Measurements from ENCODE around the gene LRIG2. TPM values are rescaled to one million over a fixed set of nuclear protein-coding genes. Genes with fewer than 3 reads are reported as not detected.

Gene LRIG2
- polyA plus RNA-seq, 1 of the 3 experiments (the other 2 are of a cell fraction): 3.8 TPM

DNA sequence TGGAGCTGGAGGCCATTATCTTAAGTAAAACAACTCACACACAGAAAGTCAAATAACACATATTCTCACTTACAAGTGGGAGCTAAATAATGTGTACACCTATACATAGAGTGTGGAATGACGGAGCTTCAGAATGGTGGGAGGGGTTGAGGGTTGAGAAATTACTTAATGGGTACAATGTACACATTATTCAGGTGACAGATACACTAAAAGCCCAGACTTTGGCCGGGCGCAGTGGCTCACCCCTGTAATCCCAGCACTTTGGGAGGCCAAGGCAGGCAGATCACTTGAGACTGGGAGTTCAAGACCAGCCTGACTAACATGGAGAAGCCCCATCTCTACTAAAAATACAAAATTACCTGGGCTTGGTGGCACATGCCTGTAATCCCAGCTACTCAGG is 24.9 kb upstream of the LRIG2 start:
- H3K4me1 ChIP-seq (ENCODE audit: control insufficient read depth in 1 of 2, insufficient read depth in 2 of 2, low read depth in 1 of 2, low read length in 1 of 2): no peaks in the 10 kb centered on the region
- no peak for DNase-seq
- H3K27me3 ChIP-seq (ENCODE audit: insufficient read depth): no peaks in the 10 kb centered on the region
- H3K79me2 ChIP-seq (ENCODE audit: insufficient read depth): no peaks in the 10 kb centered on the region
- H3K27ac ChIP-seq (ENCODE audit: low read depth in 2 of 2, low read length in 1 of 2): no peak overlapping the region
- H3K9me3 ChIP-seq: no peaks in the 10 kb centered on the region
- 94% methylated on average over 3 of the region's 3 CpGs for WGBS (ENCODE audit: low lambda C conversion rate)
- H3K9me2 ChIP-seq: no peaks in the 10 kb centered on the region
- ChIA-PET CTCF (interaction anchor here (1.0 to 3.1 kb wide), 5 partner anchors 9 to 244 kb away, joined by 3 to 15 read pairs (median 3); partner anchors contain the start of gene LRIG2), POLR2A (no interaction called here)
- H3F3A ChIP-seq (replicated peaks; ENCODE audit: insufficient read depth): no peaks in the 10 kb centered on the region
- H3K4me2 ChIP-seq: no peak overlapping the region
- H3K9ac ChIP-seq: no peak overlapping the region
- TF ChIP-seq, protein P1, sequence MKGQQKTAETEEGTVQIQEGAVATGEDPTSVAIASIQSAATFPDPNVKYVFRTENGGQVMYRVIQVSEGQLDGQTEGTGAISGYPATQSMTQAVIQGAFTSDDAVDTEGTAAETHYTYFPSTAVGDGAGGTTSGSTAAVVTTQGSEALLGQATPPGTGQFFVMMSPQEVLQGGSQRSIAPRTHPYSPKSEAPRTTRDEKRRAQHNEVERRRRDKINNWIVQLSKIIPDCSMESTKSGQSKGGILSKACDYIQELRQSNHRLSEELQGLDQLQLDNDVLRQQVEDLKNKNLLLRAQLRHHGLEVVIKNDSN (IDR thresholded peaks at IDR 0.05; ENCODE audit: borderline replicate concordance, low read depth): no peak
- TF ChIP-seq MEF2A (IDR thresholded peaks at IDR 0.05; ENCODE audit: borderline replicate concordance, low read depth) (no peak), EZH2phosphoT487 (IDR thresholded peaks at IDR 0.05; ENCODE audit: borderline replicate concordance, low read depth) (no peak)
- TF ChIP-seq, protein P2, sequence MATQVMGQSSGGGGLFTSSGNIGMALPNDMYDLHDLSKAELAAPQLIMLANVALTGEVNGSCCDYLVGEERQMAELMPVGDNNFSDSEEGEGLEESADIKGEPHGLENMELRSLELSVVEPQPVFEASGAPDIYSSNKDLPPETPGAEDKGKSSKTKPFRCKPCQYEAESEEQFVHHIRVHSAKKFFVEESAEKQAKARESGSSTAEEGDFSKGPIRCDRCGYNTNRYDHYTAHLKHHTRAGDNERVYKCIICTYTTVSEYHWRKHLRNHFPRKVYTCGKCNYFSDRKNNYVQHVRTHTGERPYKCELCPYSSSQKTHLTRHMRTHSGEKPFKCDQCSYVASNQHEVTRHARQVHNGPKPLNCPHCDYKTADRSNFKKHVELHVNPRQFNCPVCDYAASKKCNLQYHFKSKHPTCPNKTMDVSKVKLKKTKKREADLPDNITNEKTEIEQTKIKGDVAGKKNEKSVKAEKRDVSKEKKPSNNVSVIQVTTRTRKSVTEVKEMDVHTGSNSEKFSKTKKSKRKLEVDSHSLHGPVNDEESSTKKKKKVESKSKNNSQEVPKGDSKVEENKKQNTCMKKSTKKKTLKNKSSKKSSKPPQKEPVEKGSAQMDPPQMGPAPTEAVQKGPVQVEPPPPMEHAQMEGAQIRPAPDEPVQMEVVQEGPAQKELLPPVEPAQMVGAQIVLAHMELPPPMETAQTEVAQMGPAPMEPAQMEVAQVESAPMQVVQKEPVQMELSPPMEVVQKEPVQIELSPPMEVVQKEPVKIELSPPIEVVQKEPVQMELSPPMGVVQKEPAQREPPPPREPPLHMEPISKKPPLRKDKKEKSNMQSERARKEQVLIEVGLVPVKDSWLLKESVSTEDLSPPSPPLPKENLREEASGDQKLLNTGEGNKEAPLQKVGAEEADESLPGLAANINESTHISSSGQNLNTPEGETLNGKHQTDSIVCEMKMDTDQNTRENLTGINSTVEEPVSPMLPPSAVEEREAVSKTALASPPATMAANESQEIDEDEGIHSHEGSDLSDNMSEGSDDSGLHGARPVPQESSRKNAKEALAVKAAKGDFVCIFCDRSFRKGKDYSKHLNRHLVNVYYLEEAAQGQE (IDR thresholded peaks at IDR 0.05; ENCODE audit: low read depth, low read length): no peak
- no peak overlapping the region for H3K4me3 ChIP-seq (ENCODE audit: low read depth in 2 of 2, low read length in 1 of 2)
- no peak overlapping the region for H2AFZ ChIP-seq (ENCODE audit: low read depth)
- H3K36me3 ChIP-seq (replicated peaks in 1 of 2; ENCODE audit: control insufficient read depth in 1 of 2, insufficient read depth in 2 of 2, low read length in 1 of 2): no peaks in the 10 kb centered on the region
- no peaks in the 10 kb centered on the region for H4K20me1 ChIP-seq (ENCODE audit: insufficient read depth)

DNA sequence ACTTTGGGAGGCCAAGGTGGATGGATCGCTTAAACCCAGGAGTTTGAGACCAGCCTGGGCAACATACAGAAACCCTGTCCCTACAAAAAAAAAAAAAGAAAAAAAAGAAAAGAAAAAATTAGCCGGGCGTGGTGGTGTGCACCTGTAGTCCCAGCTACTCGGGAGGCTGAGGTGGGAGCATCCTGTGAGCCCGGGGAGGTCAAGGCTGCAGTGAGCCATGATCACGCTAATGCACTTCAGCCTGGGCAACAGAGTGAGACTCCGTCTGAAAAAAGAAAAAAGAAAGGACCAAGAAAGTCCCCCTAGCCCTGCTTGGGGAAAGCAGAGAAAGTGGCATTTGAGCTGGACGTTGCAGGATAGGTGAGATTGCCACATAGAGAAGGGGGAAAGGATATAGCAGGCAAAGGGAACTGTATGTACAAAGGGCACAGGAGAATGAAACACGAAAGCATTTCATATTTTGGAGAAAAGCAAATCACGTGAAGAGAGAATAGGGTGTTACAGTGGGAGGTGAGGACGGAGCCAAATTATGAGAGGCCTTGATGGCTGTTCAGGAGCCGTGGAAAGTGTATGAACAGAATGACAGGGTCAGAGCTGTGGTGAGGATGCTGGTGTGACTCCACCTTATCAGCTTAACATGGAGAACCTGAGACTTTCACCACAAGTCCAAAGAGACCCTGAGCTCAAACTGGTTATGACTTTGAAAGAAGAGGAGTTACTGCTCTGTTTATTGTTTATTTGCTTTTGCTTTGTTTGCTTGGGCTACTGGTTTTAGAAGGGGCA is 19.5 kb upstream of the LRIG2 start:
- H3K4me2 ChIP-seq: no peak overlapping the region
- no peaks in the 10 kb centered on the region for H4K20me1 ChIP-seq (ENCODE audit: insufficient read depth)
- H2AFZ ChIP-seq (ENCODE audit: low read depth): no peak overlapping the region
- H3K9ac ChIP-seq: no peak overlapping the region
- no peaks in the 10 kb centered on the region for H3F3A ChIP-seq (replicated peaks; ENCODE audit: insufficient read depth)
- WGBS (ENCODE audit: low lambda C conversion rate): 82% methylated on average over 12 of the region's 12 CpGs
- DNase-seq: no peak
- H3K4me3 ChIP-seq (ENCODE audit: low read depth in 2 of 2, low read length in 1 of 2): no peak overlapping the region
- H3K9me2 ChIP-seq: no peaks in the 10 kb centered on the region
- H3K27me3 ChIP-seq (ENCODE audit: insufficient read depth): no peaks in the 10 kb centered on the region
- ChIA-PET CTCF (interaction anchor here (0.9 to 1.9 kb wide), 6 partner anchors 12 to 338 kb away, joined by 3 to 8 read pairs (median 3); partner anchors contain the start of gene LRIG2), POLR2A (no interaction called here)
- H3K27ac ChIP-seq (ENCODE audit: low read depth in 2 of 2, low read length in 1 of 2): no peak overlapping the region
- H3K36me3 ChIP-seq (replicated peaks in 1 of 2; ENCODE audit: control insufficient read depth in 1 of 2, insufficient read depth in 2 of 2, low read length in 1 of 2): no peaks in the 10 kb centered on the region
- no peaks in the 10 kb centered on the region for H3K9me3 ChIP-seq
- peaks cover 0 to 9% of the 10 kb centered on the region in 2 experiments; a peak in 1 of 4 replicates for H3K4me1 ChIP-seq (ENCODE audit: control insufficient read depth in 1 of 2, insufficient read depth in 2 of 2, low read depth in 1 of 2, low read length in 1 of 2)
- no peaks in the 10 kb centered on the region for H3K79me2 ChIP-seq (ENCODE audit: insufficient read depth)
- no peak for TF ChIP-seq CHD2 (IDR thresholded peaks at IDR 0.05; ENCODE audit: low read length, partially characterized antibody)
- no peak for TF ChIP-seq FOSL2 (IDR thresholded peaks at IDR 0.05; ENCODE audit: borderline replicate concordance, low read depth)
- no peak for TF ChIP-seq NRF1 (IDR thresholded peaks at IDR 0.05; ENCODE audit: low read depth, low read length)
- no peak for TF ChIP-seq POLR2AphosphoS5 (IDR thresholded peaks at IDR 0.05; ENCODE audit: low read depth, low read length)
- no peak for TF ChIP-seq RFX5 (IDR thresholded peaks at IDR 0.05; ENCODE audit: low read length)
- no peak for TF ChIP-seq NFIC (IDR thresholded peaks at IDR 0.05; ENCODE audit: borderline replicate concordance)
- no peak for TF ChIP-seq RXRA (IDR thresholded peaks at IDR 0.05; ENCODE audit: borderline replicate concordance, low read depth)
- TF ChIP-seq GABPA (IDR thresholded peaks at IDR 0.05; ENCODE audit: low read depth): no peak
- no peak for TF ChIP-seq EP300 (IDR thresholded peaks at IDR 0.05; ENCODE audit: borderline replicate concordance in 1 of 2, low read depth in 1 of 2, low read length in 1 of 2)
- TF ChIP-seq, protein P1 (IDR thresholded peaks at IDR 0.05; ENCODE audit: borderline replicate concordance, low read depth): no peak
- TF ChIP-seq, protein P3, sequence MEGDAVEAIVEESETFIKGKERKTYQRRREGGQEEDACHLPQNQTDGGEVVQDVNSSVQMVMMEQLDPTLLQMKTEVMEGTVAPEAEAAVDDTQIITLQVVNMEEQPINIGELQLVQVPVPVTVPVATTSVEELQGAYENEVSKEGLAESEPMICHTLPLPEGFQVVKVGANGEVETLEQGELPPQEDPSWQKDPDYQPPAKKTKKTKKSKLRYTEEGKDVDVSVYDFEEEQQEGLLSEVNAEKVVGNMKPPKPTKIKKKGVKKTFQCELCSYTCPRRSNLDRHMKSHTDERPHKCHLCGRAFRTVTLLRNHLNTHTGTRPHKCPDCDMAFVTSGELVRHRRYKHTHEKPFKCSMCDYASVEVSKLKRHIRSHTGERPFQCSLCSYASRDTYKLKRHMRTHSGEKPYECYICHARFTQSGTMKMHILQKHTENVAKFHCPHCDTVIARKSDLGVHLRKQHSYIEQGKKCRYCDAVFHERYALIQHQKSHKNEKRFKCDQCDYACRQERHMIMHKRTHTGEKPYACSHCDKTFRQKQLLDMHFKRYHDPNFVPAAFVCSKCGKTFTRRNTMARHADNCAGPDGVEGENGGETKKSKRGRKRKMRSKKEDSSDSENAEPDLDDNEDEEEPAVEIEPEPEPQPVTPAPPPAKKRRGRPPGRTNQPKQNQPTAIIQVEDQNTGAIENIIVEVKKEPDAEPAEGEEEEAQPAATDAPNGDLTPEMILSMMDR (IDR thresholded peaks at IDR 0.05): no peak
- TF ChIP-seq GATA2 (CRISPR knock-in tag; IDR thresholded peaks at IDR 0.05): no peak
- no peak for TF ChIP-seq SIN3A (IDR thresholded peaks at IDR 0.05; ENCODE audit: borderline replicate concordance, low read depth, low read length)
- TF ChIP-seq, protein P4, sequence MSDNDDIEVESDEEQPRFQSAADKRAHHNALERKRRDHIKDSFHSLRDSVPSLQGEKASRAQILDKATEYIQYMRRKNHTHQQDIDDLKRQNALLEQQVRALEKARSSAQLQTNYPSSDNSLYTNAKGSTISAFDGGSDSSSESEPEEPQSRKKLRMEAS (IDR thresholded peaks at IDR 0.05; ENCODE audit: low read depth): no peak
- no peak for TF ChIP-seq MXI1 (IDR thresholded peaks at IDR 0.05; ENCODE audit: low read depth, low read length)

Data from SK-N-SH (cell line).